RPMI7951 (cell line): Measurements from ENCODE around the gene COPZ2. TPM values are rescaled to one million over a fixed set of nuclear protein-coding genes. Genes with fewer than 3 reads are reported as not detected.
A peak's percentile ranks its signal among the peaks of the same experiment; 100 is the strongest.
"Not testable (repeated sequence)": the region's sequence is repeated elsewhere in the genome, so short reads cannot be mapped to it uniquely, and the experiment has no call there.

Experiments
- DNase-seq: peaks from one replicate; pipeline ENCODE4 v3.0.0-alpha.2; 2012; ENCODE audit warnings: low read depth
- total RNA-seq: library from RNA; depleted of rRNA; stranded (reverse); fragments of >200 nt; shearing (Covaris generic); gene quantifications from 2 replicates; pipeline ENCODE4 v1.2.3, GENCODE V29; 2014; rRNA removed

The COPZ2 gene
- 40.3 and 41.7 TPM in 2 replicates for total RNA-seq

GRCh38 chr17:48037036-48037837, at the start of gene COPZ2:
Gene COPZ2 (minus strand): TSS chr17:48037797. CDS start chr17:48037777, 20 bp downstream.
- peak; percentile 59 for DNase-seq

GRCh38 chr17:48084932-48085331, 47.3 kb upstream of the COPZ2 start:
- DNase-seq, result no peak

GRCh38 chr17:48081858-48082257, 44.3 kb upstream of the COPZ2 start:
- no peak for DNase-seq

DNA sequence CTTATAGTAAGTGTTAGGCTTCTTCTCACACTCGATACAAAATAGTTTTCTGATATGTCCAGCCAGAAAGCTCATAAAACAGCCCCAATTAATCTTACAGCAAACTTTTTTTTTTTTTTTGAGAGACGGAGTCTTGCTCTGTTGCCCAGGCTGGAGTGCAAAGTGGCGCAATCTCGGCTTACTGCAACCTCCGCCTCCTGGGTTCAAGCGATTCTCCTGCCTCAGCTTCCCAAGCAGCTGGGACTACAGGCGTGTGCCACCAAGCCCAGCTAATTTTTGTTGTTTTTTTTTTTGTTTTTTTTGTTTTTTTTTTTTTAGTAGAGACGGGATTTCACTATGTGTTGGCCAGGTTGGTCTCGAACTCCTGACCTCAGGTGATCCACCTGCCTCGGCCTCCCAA, 39.6 kb upstream of the COPZ2 start:
- DNase-seq, result not testable (repeated sequence)

GRCh38 chr17:48074322-48075081, 36.9 kb upstream of the COPZ2 start:
- peak; percentile 70 for DNase-seq

- DNase-seq, result not testable (repeated sequence)
Measured at GRCh38 chr17:48073566-48074094, 36.0 kb upstream of the COPZ2 start.

- not testable (repeated sequence) for DNase-seq
Measured at GRCh38 chr17:48072811-48073210, 35.2 kb upstream of the COPZ2 start.

DNA sequence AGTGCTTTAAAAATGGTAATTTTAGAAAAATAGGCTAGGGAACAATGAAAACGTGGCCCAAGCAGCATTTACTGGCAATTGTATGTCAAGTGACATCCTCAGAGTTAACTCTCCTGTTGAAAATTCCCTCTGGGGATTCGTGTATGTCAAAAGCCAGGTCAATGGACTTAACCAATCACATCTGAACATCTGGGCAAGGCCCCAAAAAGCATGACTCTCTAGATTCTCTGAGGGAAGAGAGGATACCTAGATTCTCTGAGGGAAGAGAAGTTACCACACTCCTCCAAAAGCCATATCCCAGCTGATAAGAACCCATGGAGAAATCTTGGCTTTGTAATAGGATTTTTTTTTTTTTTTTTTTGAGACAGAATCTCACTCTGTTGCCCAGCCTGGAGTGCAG, 34.1 kb upstream of the COPZ2 start:
- no peak for DNase-seq

GRCh38 chr17:48070195-48070594, 32.6 kb upstream of the COPZ2 start:
- no peak for DNase-seq

GRCh38 chr17:48068491-48068961, 30.9 kb upstream of the COPZ2 start:
- no peak for DNase-seq

DNA sequence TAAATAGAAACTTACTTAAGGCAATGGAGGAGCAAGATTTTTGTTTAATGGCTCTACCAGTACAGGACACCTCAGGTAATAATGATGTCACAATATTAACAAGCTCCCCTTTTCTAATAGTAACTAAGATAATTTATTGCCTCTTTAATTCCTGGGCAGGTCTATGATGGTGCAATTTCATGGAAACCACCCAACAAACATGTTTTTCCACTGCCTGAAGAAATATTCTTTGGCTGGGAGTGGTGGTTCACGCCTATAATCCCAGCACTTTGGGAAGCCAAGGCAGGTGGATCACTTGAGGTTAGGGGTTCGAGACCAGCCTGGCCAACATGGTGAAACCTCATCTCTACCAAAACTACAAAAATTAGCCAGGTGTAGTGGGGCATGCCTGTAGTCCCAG, 30.2 kb upstream of the COPZ2 start:
- DNase-seq, result not testable (repeated sequence)

DNA sequence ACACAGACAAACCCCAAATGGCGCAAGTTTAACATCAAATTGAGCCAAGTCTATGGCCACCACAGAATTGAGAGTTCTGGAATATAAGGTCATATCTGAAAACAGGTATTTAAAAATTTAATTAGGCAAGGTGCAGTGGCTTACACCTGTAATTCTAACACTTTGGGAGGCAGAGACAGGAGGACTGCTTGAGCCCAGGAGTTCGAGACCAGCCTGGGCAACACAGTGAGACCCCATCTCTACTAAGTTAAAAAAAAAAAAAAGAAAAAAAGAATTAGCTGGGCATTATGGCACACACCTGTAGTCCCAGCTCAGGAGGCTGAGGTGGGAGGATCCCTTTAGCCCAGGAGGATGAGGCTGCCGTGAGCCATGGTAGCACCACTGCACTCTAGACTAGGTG, 29.6 kb upstream of the COPZ2 start:
- no peak for DNase-seq

- DNase-seq, result no peak
Measured at GRCh38 chr17:48066656-48067055, 29.1 kb upstream of the COPZ2 start.

- DNase-seq, result no peak
Measured at GRCh38 chr17:48066192-48066591, 28.6 kb upstream of the COPZ2 start.

DNA sequence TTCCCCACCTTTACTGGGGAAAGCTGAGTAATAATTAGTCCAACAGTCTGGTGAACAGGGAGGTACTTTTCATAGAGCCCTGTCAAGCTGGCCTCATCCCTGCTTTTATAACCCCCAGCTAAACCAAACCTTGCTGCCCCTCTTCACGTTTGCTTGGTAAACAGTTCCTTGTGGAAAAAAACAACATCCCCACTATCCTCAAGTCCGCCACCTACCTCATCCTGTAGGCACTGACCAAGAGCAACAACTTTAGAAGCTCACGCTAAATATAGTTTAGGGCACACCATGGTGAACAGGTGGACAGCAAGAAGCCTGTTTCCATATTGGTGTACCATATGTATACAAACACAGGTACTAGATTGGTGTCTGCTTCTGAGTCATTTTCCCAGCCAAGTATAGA, 27.0 kb upstream of the COPZ2 start:
- DNase-seq, result no peak

DNA sequence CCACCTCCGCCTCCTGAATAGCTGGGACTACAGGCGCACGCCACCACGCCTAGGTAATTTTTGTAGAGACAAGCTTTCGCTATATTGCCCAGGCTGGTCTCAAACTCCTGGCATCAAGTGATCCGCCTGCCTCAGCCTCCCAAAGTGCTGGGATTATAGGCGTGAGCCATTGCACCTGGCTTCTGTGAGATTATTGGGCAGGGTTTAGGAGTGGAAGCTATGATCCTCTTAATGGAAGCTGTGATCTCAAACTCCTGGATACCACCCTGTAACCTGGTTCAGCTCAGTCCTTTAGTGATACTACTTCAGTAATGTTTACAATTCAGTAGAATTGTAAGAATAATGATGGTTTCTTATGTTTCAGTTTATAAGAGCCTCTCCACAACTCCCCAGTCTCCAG, 24.7 kb upstream of the COPZ2 start:
- DNase-seq, result no peak

DNA sequence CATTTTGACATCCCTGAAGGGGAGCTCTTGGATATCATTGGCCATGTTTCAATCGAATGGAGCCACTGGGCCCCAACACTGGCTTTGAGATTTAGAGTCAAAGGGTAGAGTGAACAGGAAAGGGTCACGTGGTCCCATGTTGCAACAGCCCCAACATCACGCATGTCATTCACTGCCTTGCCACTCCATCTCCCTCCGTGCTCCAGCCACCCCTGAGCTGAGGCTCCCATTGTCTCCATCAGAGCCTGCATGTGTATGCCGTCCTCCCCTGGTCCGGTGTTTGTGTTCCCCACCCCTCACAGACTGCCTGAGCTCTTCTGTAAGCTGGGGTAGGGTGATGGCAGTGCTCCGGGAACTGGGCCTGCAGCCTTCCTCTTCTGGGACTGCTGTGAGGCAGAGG, 22.7 kb upstream of the COPZ2 start:
- DNase-seq, result no peak

- no peak for DNase-seq
Measured at GRCh38 chr17:48059125-48059668, 21.6 kb upstream of the COPZ2 start.

DNA sequence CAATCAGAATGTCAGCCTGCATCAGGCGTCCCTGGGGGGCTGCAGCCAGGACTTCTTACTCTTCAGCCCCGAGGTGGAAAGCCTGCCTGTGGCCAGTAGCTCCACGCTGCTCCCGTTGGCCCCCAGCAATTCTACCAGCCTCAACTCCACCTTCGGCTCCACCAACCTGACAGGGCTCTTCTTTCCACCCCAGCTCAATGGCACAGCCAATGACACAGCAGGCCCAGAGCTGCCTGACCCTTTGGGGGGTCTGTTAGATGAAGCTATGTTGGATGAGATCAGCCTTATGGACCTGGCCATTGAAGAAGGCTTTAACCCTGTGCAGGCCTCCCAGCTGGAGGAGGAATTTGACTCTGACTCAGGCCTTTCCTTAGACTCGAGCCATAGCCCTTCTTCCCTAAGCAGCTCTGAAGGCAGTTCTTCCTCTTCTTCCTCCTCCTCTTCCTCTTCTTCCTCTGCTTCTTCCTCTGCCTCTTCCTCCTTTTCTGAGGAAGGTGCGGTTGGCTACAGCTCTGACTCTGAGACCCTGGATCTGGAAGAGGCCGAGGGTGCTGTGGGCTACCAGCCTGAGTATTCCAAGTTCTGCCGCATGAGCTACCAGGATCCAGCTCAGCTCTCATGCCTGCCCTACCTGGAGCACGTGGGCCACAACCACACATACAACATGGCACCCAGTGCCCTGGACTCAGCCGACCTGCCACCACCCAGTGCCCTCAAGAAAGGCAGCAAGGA, 21.0 kb upstream of the COPZ2 start:
- DNase-seq, result no peak

DNA sequence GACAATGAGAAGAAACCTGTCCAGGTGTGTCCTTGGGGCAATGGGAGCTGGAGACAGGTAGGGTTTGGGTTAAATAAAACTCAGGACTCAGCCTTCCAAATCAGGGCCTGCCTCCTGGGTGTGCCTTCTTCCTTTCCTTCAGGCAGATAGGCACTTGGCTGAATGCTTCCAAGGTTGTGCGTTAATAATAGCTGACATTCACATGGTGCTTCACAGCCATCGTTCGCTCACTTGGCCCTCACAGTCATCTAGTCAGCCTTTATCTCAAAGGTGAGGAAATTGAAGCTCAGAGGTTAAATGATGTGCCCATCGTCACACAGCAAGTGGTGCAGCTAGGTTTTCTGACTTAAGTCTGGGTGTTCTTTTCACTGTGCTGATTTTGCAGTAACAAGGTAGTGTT, 20.0 kb upstream of the COPZ2 start:
- no peak for DNase-seq

DNA sequence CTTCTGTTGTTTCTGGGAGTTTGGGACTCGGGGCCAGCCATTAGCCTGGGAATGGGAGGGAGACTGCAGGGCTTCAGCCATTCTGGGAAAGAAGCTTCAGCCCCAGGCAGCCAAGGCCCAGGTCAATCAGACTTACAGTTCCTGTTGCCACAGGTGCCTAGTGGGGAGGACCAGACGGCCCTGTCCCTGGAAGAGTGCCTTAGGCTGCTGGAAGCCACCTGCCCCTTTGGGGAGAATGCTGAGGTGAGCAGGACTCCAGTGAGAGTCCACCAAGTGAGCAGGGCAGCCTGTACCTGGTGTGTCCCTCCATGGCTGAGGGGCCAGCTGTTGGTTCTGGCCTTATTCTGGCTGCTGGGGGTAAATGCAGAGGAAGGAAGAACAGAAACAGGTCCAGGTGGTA, 19.3 kb upstream of the COPZ2 start:
- no peak for DNase-seq
